HCT116 (cell line): ENCODE data around the gene ADORA1. TPM values are rescaled to one million over a fixed set of nuclear protein-coding genes. Genes with fewer than 3 reads are reported as not detected.

Experiments
- ATAC-seq: fragments of 200-7000 bp; cut with Tn5 transposase; 2 replicates; pipeline ENCODE4 v1.9.1; 2020; ENCODE audit warnings: mild to moderate bottlenecking, moderate library complexity
- BruUV-seq: library from RNA; stranded (reverse); fragments of 400-500 nt; replicated peaks from 2 replicates; lab custom pipeline; 2021; lab: Mats Ljungman, UMichigan
- CTCF ChIA-PET: fragments of 300-600 bp; sonication (Branson Sonifier 250); formaldehyde crosslinking; loops from one replicate; lab custom pipeline; 2021; ENCODE audit warnings: antibody characterized with exemption; lab: Charles Lee
- POLR2A ChIA-PET: fragments of 300-600, 350-600 bp; sonication (Branson Sonifier 250); formaldehyde crosslinking; loops from one replicate; lab custom pipeline; 2021; ENCODE audit warnings: antibody characterized with exemption; lab: Charles Lee
- RAD21 ChIA-PET, 2 experiments: fragments of 300-600 bp; sonication (Branson Sonifier 250); formaldehyde crosslinking; loops; one replicate each; lab custom pipeline; 2023; ENCODE audit warnings: low total read pairs in 2 of 2; ENCODE audit not compliant: uncharacterized antibody in 2 of 2, unreplicated experiment in 2 of 2, low non-redundant PET in 1 of 2; lab: Charles Lee
- DNase-seq: peaks from one replicate; pipeline ENCODE4 v3.0.0-alpha.2; 2010; ENCODE audit warnings: low read depth, low spot score
- H2AFZ ChIP-seq: fragments of 200-600 bp; shearing (Covaris generic), sonication (generic); 2 replicates; pipeline ENCODE4 v1.6.1; 2017; ENCODE audit warnings: low read depth, mixed run types, mixed read lengths, antibody characterized with exemption, low read length; ENCODE audit not compliant: poor library complexity, severe bottlenecking
- H3K27ac ChIP-seq: 2 replicates; pipeline ENCODE4 v1.5.1; 2012; ENCODE audit warnings: low read depth, low read length
- H3K27me3 ChIP-seq: fragments of 200-600 bp; sonication (generic); 2 replicates; pipeline ENCODE4 v1.6.1; 2016; ENCODE audit warnings: mixed run types, low read length, mixed read lengths; ENCODE audit not compliant: insufficient read depth
- H3K36me3 ChIP-seq, 2 experiments: fragments of 200-500 bp in 1 of 2; fragments of 200-600 bp in 1 of 2; sonication (Bioruptor generic) in 1 of 2; sonication (generic) in 1 of 2; 2 replicates each; pipeline versions ENCODE4 v1.5.1 to v1.6.1; 2014 to 2016; ENCODE audit warnings: low read length in 2 of 2, inconsistent platforms in 1 of 2, mixed read lengths in 1 of 2, mixed run types in 1 of 2; ENCODE audit not compliant: insufficient read depth in 2 of 2, control insufficient read depth in 1 of 2
- H3K4me1 ChIP-seq, 2 experiments: fragments of 200-600 bp in 1 of 2; sonication (generic) in 1 of 2; 2 replicates each; pipeline versions ENCODE4 v1.5.1 to v1.6.1; 2012 to 2017; ENCODE audit warnings: low read length in 2 of 2, inconsistent platforms in 1 of 2, mild to moderate bottlenecking in 1 of 2, mixed read lengths in 1 of 2, mixed run types in 1 of 2, moderate library complexity in 1 of 2; ENCODE audit not compliant: insufficient read depth in 2 of 2, control insufficient read depth in 1 of 2
- H3K4me2 ChIP-seq: fragments of 200-600 bp; sonication (generic); 2 replicates; pipeline ENCODE4 v1.6.1; 2017; ENCODE audit warnings: mixed run types, low read length, mixed read lengths
- H3K4me3 ChIP-seq, 2 experiments: fragments of 200-600 bp in 1 of 2; sonication (generic) in 1 of 2; replicated peaks in 1 of 2; 2 replicates each; pipeline ENCODE4 v1.5.1; 2011 to 2016; ENCODE audit warnings: low read length in 2 of 2, control low read depth in 1 of 2, low read depth in 1 of 2, mild to moderate bottlenecking in 1 of 2, mixed read lengths in 1 of 2, mixed run types in 1 of 2
- H3K79me2 ChIP-seq: fragments of 200-600 bp; sonication (generic); 2 replicates; pipeline ENCODE4 v1.6.1; 2017; ENCODE audit warnings: mild to moderate bottlenecking, mixed run types, low read length, moderate library complexity, mixed read lengths; ENCODE audit not compliant: insufficient read depth
- H3K9ac ChIP-seq: fragments of 200-600 bp; sonication (generic); 2 replicates; pipeline ENCODE4 v1.6.1; 2016; ENCODE audit warnings: low read length, mixed read lengths
- H3K9me2 ChIP-seq: fragments of 200-600 bp; sonication (generic), shearing (Covaris generic); 2 replicates; pipeline ENCODE4 v1.6.1; 2017; ENCODE audit warnings: mixed run types, mild to moderate bottlenecking, moderate library complexity; ENCODE audit not compliant: insufficient read depth
- H3K9me3 ChIP-seq, 2 experiments: fragments of 200-500 bp in 1 of 2; fragments of 200-600 bp in 1 of 2; sonication (Bioruptor generic) in 1 of 2; sonication (generic) in 1 of 2; 2 replicates each; pipeline ENCODE4 v1.6.1; 2014 to 2017; ENCODE audit warnings: low read length in 2 of 2, mixed read lengths in 2 of 2, inconsistent platforms in 1 of 2, low read depth in 1 of 2, mild to moderate bottlenecking in 1 of 2, mixed run types in 1 of 2, moderate library complexity in 1 of 2; ENCODE audit not compliant: control insufficient read depth in 1 of 2, insufficient read depth in 1 of 2
- H4K20me1 ChIP-seq: fragments of 200-600 bp; sonication (generic), shearing (Covaris generic); 2 replicates; pipeline ENCODE4 v1.6.1; 2017; ENCODE audit warnings: mixed run types, mild to moderate bottlenecking, moderate library complexity; ENCODE audit not compliant: insufficient read depth
- CEBPB ChIP-seq: IDR thresholded peaks from 2 replicates; pipeline ENCODE4 v1.6.1; 2012; ENCODE audit warnings: low read depth
- EGR1 ChIP-seq: IDR thresholded peaks from 2 replicates; pipeline ENCODE4 v1.6.1; 2012; ENCODE audit warnings: low read depth
- ELF1 ChIP-seq: IDR thresholded peaks from 2 replicates; pipeline ENCODE4 v1.6.1; 2012; ENCODE audit warnings: low read depth, borderline replicate concordance
- EZH2 ChIP-seq: fragments of 200-600 bp; sonication (generic); IDR thresholded peaks from 2 replicates; pipeline ENCODE4 v1.6.1; 2017; ENCODE audit warnings: antibody characterized with exemption, mixed run types
- EZH2phosphoT487 ChIP-seq: fragments of 200-600 bp; IDR thresholded peaks from 2 replicates; pipeline ENCODE4 v1.6.1; 2018; ENCODE audit warnings: antibody characterized with exemption, borderline replicate concordance
- FOSL1 ChIP-seq: IDR thresholded peaks from 2 replicates; pipeline ENCODE4 v1.6.1; 2012; ENCODE audit warnings: low read depth
- JUND ChIP-seq: IDR thresholded peaks from 2 replicates; pipeline ENCODE4 v1.6.1; 2012
- POLR2A ChIP-seq: IDR thresholded peaks from 2 replicates; pipeline ENCODE4 v1.7.0; 2011; ENCODE audit warnings: borderline replicate concordance; ENCODE audit not compliant: insufficient read depth, insufficient read length; ENCODE audit errors: extremely low read depth
- POLR2AphosphoS5 ChIP-seq: IDR thresholded peaks from 2 replicates; pipeline ENCODE4 v1.6.1; 2011; ENCODE audit warnings: mild to moderate bottlenecking, low read depth, low read length, moderate library complexity
- SIN3A ChIP-seq: IDR thresholded peaks from 2 replicates; pipeline ENCODE4 v1.6.1; 2012; ENCODE audit warnings: low read depth
- SP1 ChIP-seq: IDR thresholded peaks from 2 replicates; pipeline ENCODE4 v1.6.1; 2012; ENCODE audit warnings: low read depth
- SRF ChIP-seq: IDR thresholded peaks from 2 replicates; pipeline ENCODE4 v1.6.1; 2012; ENCODE audit warnings: low read depth
- TCF7L2 ChIP-seq: IDR thresholded peaks from 2 replicates; pipeline ENCODE4 v1.7.0; 2011; ENCODE audit warnings: borderline replicate concordance, inconsistent platforms; ENCODE audit not compliant: insufficient read depth, insufficient read length; ENCODE audit errors: extremely low read depth
- ZNF274 ChIP-seq: fragments of 200-500 bp; sonication (Bioruptor generic); IDR thresholded peaks from 2 replicates; pipeline ENCODE4 v1.6.1; 2014; ENCODE audit warnings: mild to moderate bottlenecking, low read depth, low read length, inconsistent platforms
- intact Hi-C: fragments of 100-400 bp; cut with micrococcal nuclease; formaldehyde crosslinking; loops from 2 replicates; pipeline ENCODE4 v1.10.0; 2022
- total RNA-seq: library from RNA; stranded (reverse); gene quantifications from one replicate; pipeline ENCODE4 v1.2.1, GENCODE V29; 2021; ENCODE audit not compliant: unreplicated experiment
- TF ChIP-seq, protein P1 (sequence below): IDR thresholded peaks from 2 replicates; pipeline ENCODE4 v1.6.1; 2012
- TF ChIP-seq, protein P2 (sequence below): IDR thresholded peaks from 2 replicates; pipeline ENCODE4 v1.6.1; 2012; ENCODE audit warnings: low read depth
- TF ChIP-seq, protein P3 (sequence below), 3 experiments: fragments of 200-600 bp in 1 of 3; sonication (generic) in 1 of 3; IDR thresholded peaks in 2 of 3; conservative IDR thresholded peaks in 1 of 3; 2 replicates each; pipeline ENCODE4 v1.5.1; 2012 to 2017; ENCODE audit warnings: low read depth in 2 of 3, low read length in 2 of 3, antibody characterized with exemption in 1 of 3, borderline replicate concordance in 1 of 3, control low read depth in 1 of 3, mild to moderate bottlenecking in 1 of 3, mixed read lengths in 1 of 3, mixed run types in 1 of 3, moderate library complexity in 1 of 3; ENCODE audit not compliant: insufficient read depth in 1 of 3
- TF ChIP-seq, protein P4 (sequence below): IDR thresholded peaks from 2 replicates; pipeline ENCODE4 v1.6.1; 2011; ENCODE audit warnings: mild to moderate bottlenecking, low read length, moderate library complexity; ENCODE audit not compliant: insufficient replicate concordance; ENCODE audit errors: extremely low read depth
- TF ChIP-seq, protein P5 (sequence below): IDR thresholded peaks from 2 replicates; pipeline ENCODE4 v1.6.1; 2012

The ADORA1 gene
- total RNA-seq, 1 experiment from 2014 or later, result 2.8 TPM

DNA sequence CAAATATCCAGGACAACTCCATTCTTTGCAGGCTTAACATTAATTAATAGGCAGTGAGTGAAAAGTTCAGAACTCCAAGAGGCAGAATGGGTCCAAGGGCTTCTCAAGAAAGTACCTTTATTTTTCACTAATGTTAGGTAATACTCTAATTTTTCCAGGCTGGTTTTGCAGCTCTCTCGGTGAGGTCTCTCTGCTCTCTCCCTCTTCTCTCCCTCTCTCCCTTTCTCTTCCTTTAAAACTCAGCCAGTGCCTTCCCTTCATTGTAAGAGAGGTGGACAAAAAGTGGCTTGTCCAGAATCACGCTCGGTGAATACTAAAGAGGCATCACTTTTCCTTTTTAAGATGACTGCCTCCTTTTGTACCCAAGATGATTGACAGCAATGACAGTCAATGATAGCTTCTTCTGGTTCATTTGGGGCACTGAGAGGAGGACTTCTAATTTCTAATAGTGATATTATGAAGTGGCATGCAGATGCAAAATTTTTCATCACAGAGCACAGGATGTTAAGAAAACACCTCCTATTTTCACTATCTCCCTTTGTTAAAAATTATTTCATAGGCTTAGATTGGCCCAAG lies 60.3 kb downstream of the ADORA1 start:
- no peaks in the 10 kb centered on the region for H3K27me3 ChIP-seq
- H3K4me2 ChIP-seq, result no peak overlapping the region
- no peak overlapping the region for H3K9ac ChIP-seq
- no peak for TF ChIP-seq POLR2A
- no peak for TF ChIP-seq JUND
- no peak for TF ChIP-seq ELF1
- TF ChIP-seq SP1, result no peak
- TF ChIP-seq, protein P1, sequence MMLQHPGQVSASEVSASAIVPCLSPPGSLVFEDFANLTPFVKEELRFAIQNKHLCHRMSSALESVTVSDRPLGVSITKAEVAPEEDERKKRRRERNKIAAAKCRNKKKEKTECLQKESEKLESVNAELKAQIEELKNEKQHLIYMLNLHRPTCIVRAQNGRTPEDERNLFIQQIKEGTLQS, result no peak
- no peak for TF ChIP-seq SIN3A
- TF ChIP-seq, protein P2, sequence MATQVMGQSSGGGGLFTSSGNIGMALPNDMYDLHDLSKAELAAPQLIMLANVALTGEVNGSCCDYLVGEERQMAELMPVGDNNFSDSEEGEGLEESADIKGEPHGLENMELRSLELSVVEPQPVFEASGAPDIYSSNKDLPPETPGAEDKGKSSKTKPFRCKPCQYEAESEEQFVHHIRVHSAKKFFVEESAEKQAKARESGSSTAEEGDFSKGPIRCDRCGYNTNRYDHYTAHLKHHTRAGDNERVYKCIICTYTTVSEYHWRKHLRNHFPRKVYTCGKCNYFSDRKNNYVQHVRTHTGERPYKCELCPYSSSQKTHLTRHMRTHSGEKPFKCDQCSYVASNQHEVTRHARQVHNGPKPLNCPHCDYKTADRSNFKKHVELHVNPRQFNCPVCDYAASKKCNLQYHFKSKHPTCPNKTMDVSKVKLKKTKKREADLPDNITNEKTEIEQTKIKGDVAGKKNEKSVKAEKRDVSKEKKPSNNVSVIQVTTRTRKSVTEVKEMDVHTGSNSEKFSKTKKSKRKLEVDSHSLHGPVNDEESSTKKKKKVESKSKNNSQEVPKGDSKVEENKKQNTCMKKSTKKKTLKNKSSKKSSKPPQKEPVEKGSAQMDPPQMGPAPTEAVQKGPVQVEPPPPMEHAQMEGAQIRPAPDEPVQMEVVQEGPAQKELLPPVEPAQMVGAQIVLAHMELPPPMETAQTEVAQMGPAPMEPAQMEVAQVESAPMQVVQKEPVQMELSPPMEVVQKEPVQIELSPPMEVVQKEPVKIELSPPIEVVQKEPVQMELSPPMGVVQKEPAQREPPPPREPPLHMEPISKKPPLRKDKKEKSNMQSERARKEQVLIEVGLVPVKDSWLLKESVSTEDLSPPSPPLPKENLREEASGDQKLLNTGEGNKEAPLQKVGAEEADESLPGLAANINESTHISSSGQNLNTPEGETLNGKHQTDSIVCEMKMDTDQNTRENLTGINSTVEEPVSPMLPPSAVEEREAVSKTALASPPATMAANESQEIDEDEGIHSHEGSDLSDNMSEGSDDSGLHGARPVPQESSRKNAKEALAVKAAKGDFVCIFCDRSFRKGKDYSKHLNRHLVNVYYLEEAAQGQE, result no peak
- TF ChIP-seq EGR1, result no peak
- TF ChIP-seq CEBPB, result no peak
- no peak for TF ChIP-seq EZH2
- TF ChIP-seq ZNF274, result no peak
- no peak for TF ChIP-seq TCF7L2
- no peak for TF ChIP-seq POLR2AphosphoS5
- TF ChIP-seq FOSL1, result no peak
- TF ChIP-seq, protein P3, sequence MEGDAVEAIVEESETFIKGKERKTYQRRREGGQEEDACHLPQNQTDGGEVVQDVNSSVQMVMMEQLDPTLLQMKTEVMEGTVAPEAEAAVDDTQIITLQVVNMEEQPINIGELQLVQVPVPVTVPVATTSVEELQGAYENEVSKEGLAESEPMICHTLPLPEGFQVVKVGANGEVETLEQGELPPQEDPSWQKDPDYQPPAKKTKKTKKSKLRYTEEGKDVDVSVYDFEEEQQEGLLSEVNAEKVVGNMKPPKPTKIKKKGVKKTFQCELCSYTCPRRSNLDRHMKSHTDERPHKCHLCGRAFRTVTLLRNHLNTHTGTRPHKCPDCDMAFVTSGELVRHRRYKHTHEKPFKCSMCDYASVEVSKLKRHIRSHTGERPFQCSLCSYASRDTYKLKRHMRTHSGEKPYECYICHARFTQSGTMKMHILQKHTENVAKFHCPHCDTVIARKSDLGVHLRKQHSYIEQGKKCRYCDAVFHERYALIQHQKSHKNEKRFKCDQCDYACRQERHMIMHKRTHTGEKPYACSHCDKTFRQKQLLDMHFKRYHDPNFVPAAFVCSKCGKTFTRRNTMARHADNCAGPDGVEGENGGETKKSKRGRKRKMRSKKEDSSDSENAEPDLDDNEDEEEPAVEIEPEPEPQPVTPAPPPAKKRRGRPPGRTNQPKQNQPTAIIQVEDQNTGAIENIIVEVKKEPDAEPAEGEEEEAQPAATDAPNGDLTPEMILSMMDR (IDR thresholded peaks at IDR 0.05 in 2 of 3, conservative IDR thresholded peaks at IDR 0.05 in 1 of 3; ENCODE audit: borderline replicate concordance in 1 of 3, insufficient read depth in 1 of 3, low read depth in 2 of 3, low read length in 2 of 3), result no peak
- TF ChIP-seq, protein P4, sequence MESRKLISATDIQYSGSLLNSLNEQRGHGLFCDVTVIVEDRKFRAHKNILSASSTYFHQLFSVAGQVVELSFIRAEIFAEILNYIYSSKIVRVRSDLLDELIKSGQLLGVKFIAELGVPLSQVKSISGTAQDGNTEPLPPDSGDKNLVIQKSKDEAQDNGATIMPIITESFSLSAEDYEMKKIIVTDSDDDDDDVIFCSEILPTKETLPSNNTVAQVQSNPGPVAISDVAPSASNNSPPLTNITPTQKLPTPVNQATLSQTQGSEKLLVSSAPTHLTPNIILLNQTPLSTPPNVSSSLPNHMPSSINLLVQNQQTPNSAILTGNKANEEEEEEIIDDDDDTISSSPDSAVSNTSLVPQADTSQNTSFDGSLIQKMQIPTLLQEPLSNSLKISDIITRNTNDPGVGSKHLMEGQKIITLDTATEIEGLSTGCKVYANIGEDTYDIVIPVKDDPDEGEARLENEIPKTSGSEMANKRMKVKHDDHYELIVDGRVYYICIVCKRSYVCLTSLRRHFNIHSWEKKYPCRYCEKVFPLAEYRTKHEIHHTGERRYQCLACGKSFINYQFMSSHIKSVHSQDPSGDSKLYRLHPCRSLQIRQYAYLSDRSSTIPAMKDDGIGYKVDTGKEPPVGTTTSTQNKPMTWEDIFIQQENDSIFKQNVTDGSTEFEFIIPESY, result no peak
- no peak for TF ChIP-seq EZH2phosphoT487
- TF ChIP-seq SRF, result no peak
- TF ChIP-seq, protein P5, sequence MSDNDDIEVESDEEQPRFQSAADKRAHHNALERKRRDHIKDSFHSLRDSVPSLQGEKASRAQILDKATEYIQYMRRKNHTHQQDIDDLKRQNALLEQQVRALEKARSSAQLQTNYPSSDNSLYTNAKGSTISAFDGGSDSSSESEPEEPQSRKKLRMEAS, result no peak
- BruUV-seq, result no TSS peak
- POLR2A ChIA-PET, result no interaction called here
- no peak for DNase-seq
- peaks cover 0 to 24% of the 10 kb centered on the region in 2 experiments; a peak in 2 of 4 replicates for H3K4me1 ChIP-seq
- intact Hi-C loops, result no loop called here
- ATAC-seq, result no peak
- H3K79me2 ChIP-seq, result no peaks in the 10 kb centered on the region
- H3K9me2 ChIP-seq, result no peaks in the 10 kb centered on the region
- H3K9me3 ChIP-seq, result no peaks in the 10 kb centered on the region
- RAD21 ChIA-PET, result interaction anchor here in 1 of 2 experiments (0.7 kb wide), 1 partner anchor 15 kb away, joined by 7 read pairs; no protein-coding TSS in a partner anchor
- CTCF ChIA-PET, result interaction anchor here (0.8 kb wide), 1 partner anchor 16 kb away, joined by 6 read pairs; no protein-coding TSS in a partner anchor
- no peaks in the 10 kb centered on the region for H4K20me1 ChIP-seq
- no peak overlapping the region for H3K4me3 ChIP-seq
- H3K27ac ChIP-seq, result no peak overlapping the region
- H2AFZ ChIP-seq, result no peak overlapping the region
- H3K36me3 ChIP-seq, result no peaks in the 10 kb centered on the region
